Parathyroid adenoma (tissue), 2 donors: ENCODE results near the gene RPH3AL.

Experiments used
- H2AFZ ChIP-seq: fragments of 300-600 bp; sonication (generic); one replicate; pipeline ENCODE4 v1.7.0; 2017; ENCODE audit warnings: antibody characterized with exemption, mild to moderate bottlenecking
- H3K27ac ChIP-seq: fragments of 300-600 bp; sonication (generic); one replicate; pipeline ENCODE4 v1.7.0; 2017
- H3K27me3 ChIP-seq: fragments of 300-600 bp; sonication (generic); one replicate; pipeline ENCODE4 v1.7.0; 2017; ENCODE audit warnings: low read length; ENCODE audit not compliant: control insufficient read depth, insufficient read depth
- H3K36me3 ChIP-seq: fragments of 300-600 bp; sonication (generic); one replicate; pipeline ENCODE4 v1.7.0; 2017; ENCODE audit warnings: low read length; ENCODE audit not compliant: control insufficient read depth, insufficient read depth
- H3K4me1 ChIP-seq: fragments of 300-600 bp; sonication (generic); one replicate; pipeline ENCODE4 v1.7.0; 2017; ENCODE audit warnings: control low read depth
- H3K4me2 ChIP-seq: fragments of 300-600 bp; sonication (generic); one replicate; pipeline ENCODE4 v1.7.0; 2017; ENCODE audit warnings: low read length
- H3K4me3 ChIP-seq: fragments of 300-600 bp; sonication (generic); one replicate; pipeline ENCODE4 v1.7.0; 2017; ENCODE audit warnings: low read depth, low read length
- H3K79me2 ChIP-seq: fragments of 300-600 bp; sonication (generic); one replicate; pipeline ENCODE4 v1.7.0; 2017; ENCODE audit warnings: control low read depth
- H3K9ac ChIP-seq: fragments of 300-600 bp; sonication (generic); one replicate; pipeline ENCODE4 v1.7.0; 2017; ENCODE audit warnings: mild to moderate bottlenecking
- H3K9me3 ChIP-seq: fragments of 300-600 bp; sonication (generic); one replicate; pipeline ENCODE4 v1.7.0; 2017; ENCODE audit warnings: low read length; ENCODE audit not compliant: control insufficient read depth
- TF ChIP-seq, protein P1 (sequence below): fragments of 300-600 bp; sonication (generic); IDR thresholded peaks from one replicate; pipeline ENCODE4 v1.7.0; 2017; ENCODE audit warnings: antibody characterized with exemption, mild to moderate bottlenecking
- donor health status: primary hyperparathyroidism.

RPH3AL gene

DNA sequence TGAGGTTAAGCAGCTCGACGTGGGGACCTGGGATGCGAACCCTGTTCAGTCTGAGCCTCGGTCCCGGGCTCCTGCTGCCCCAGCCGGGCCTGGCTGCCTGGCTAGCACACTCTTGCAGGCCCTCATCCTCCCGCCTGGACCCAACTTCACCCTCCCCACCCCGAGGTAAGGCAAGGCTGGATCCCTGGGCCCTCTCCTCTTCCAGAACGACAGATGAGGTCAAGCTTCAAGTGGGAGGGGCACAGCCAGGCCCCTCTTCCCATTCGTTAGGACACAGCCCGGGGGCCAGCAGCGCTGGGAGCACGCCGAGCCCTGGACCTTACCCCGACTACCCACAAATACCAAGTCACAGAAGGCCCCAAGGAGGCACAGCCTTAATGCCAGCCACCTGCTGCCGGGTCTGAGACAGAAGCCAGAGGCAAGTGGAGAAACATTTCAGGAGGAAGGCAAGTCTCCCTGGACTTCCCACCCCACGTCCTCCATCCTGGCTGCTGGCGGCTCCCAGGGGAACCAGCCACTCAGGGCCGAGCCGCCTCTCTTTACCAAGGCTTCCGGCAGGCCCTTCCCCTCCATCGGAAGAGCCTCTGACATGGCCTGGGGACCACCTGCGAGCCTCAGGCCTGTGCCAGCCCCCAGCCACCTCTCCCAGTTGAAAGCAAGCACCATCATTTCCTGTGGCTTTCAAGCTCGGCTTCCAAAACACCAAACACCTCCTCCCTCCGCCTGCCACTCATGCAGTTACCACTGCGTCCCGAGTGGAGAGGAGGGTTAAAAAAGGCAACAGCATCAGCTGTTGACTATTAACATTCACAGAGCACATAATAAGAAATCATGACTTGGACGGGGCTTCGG is 59.9 kb downstream of the RPH3AL start:
- no peaks in the 10 kb centered on the region for H3K27me3 ChIP-seq
- no peaks in the 10 kb centered on the region for H3K79me2 ChIP-seq
- no peaks in the 10 kb centered on the region for H3K9me3 ChIP-seq
- no peak overlapping the region for H3K9ac ChIP-seq
- no peak overlapping the region for H2AFZ ChIP-seq
- no peaks in the 10 kb centered on the region for H3K36me3 ChIP-seq
- H3K4me1 ChIP-seq = no peaks in the 10 kb centered on the region
- no peak overlapping the region for H3K4me3 ChIP-seq
- TF ChIP-seq, protein P1, sequence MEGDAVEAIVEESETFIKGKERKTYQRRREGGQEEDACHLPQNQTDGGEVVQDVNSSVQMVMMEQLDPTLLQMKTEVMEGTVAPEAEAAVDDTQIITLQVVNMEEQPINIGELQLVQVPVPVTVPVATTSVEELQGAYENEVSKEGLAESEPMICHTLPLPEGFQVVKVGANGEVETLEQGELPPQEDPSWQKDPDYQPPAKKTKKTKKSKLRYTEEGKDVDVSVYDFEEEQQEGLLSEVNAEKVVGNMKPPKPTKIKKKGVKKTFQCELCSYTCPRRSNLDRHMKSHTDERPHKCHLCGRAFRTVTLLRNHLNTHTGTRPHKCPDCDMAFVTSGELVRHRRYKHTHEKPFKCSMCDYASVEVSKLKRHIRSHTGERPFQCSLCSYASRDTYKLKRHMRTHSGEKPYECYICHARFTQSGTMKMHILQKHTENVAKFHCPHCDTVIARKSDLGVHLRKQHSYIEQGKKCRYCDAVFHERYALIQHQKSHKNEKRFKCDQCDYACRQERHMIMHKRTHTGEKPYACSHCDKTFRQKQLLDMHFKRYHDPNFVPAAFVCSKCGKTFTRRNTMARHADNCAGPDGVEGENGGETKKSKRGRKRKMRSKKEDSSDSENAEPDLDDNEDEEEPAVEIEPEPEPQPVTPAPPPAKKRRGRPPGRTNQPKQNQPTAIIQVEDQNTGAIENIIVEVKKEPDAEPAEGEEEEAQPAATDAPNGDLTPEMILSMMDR = no peak
- no peak overlapping the region for H3K4me2 ChIP-seq
- H3K27ac ChIP-seq = no peak overlapping the region

DNA sequence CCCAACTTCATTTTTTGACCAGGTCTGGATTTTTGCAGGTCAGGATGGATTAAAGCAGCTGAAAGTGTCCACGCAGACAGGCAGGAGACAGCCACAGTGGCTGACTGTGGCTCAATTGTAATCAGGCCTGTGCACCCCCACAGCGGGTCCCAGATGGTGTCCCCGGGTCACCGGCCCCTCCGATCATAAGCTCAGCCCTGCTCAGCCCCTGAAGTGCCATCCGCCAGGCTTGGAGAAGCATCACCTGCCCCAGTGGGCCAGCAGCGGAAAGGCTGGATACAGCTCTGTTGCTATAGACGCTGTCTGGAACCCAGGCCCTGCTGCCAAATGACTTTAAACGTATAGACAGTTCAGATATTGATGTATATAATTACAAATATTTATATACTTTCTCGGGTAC is 60.6 kb downstream of the RPH3AL start:
- Histone ChIP-seq H3K4me1 (no peaks in the 10 kb centered on the region), H3K4me2 (no peak overlapping the region), H3K4me3 (no peak overlapping the region), H3K9ac (no peak overlapping the region), H3K79me2 (no peaks in the 10 kb centered on the region), H3K36me3 (no peaks in the 10 kb centered on the region), H3K9me3 (no peaks in the 10 kb centered on the region), H2AFZ (no peak overlapping the region), H3K27ac (no peak overlapping the region), H3K27me3 (no peaks in the 10 kb centered on the region)
- TF ChIP-seq, protein P1 = no peak

DNA sequence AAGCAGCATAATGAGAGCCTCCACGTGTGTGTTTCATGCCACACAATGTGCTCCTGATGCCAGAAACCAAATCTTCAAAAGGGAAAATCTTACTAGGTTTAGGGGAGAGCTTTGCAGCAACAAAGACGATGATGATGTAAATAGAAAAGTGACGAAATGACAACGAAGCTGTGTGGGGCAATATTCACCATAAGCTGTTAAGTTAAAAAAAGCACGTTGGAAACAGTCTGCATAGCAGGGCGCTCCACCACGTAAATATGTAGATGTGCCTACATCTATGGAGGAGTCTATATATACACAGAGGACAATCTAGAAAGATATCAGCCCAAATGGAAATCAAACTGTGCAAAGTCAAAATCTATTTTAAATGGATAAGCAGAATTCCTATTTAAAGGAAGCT is 61.0 kb downstream of the RPH3AL start:
- Histone ChIP-seq H3K36me3 (no peaks in the 10 kb centered on the region), H3K27ac (no peak overlapping the region), H2AFZ (no peak overlapping the region), H3K4me1 (no peaks in the 10 kb centered on the region), H3K27me3 (no peaks in the 10 kb centered on the region), H3K9ac (no peak overlapping the region), H3K4me2 (no peak overlapping the region), H3K4me3 (no peak overlapping the region), H3K9me3 (no peaks in the 10 kb centered on the region), H3K79me2 (no peaks in the 10 kb centered on the region)
- TF ChIP-seq, protein P1 = no peak

DNA sequence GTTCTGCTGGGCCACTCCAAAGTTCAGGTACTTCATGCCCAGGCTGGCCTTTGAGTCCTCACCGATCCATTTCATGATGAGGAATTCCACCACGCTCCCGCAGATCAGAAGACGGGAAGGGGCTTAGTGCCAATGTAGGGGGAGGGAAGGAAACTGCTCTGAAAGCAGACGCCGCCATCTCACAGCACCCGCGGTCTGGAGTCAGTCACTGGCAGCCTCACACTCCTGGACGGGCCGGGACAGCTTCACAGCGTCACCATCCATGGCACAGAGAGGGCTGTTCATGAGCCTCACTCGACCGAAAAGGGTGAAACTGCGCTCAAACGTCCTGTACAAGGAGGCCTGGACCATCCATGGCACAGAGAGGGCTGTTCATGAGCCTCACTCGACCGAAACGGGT is 62.0 kb downstream of the RPH3AL start:
- Histone ChIP-seq H3K27me3 (no peaks in the 10 kb centered on the region), H2AFZ (no peak overlapping the region), H3K9me3 (no peaks in the 10 kb centered on the region), H3K4me2 (no peak overlapping the region), H3K36me3 (no peaks in the 10 kb centered on the region), H3K4me3 (no peak overlapping the region), H3K4me1 (no peaks in the 10 kb centered on the region), H3K27ac (no peak overlapping the region), H3K79me2 (no peaks in the 10 kb centered on the region), H3K9ac (no peak overlapping the region)
- TF ChIP-seq, protein P1 = no peak

DNA sequence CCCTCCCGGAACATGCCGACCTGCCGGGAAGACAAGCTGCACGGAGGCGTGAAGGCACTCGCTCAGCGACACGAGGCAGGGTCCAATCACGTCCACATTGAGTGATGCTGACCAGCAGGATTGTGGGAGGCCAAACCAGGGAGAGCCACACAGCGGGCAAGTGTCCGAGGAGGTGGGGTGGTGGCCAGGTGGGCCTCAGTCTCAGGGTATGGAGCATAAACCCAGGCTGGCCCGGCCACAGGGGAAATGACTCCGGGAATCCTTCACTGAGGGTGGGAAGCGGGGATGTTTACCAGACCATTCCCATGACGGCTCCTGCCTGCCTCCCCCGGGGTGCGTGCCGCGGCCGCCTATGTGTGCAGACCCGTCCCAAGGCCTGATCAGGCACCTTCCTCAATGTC is 62.5 kb downstream of the RPH3AL start:
- TF ChIP-seq, protein P1 = no peak
- Histone ChIP-seq H3K27me3 (no peaks in the 10 kb centered on the region), H3K79me2 (no peaks in the 10 kb centered on the region), H3K9ac (no peak overlapping the region), H3K4me3 (no peak overlapping the region), H2AFZ (no peak overlapping the region), H3K4me1 (no peaks in the 10 kb centered on the region), H3K36me3 (no peaks in the 10 kb centered on the region), H3K27ac (no peak overlapping the region), H3K9me3 (no peaks in the 10 kb centered on the region), H3K4me2 (no peak overlapping the region)
